Spinal cord (tissue), 10 donors: ENCODE data around the gene RESF1. TPM values are rescaled to one million over a fixed set of nuclear protein-coding genes. Genes with fewer than 3 reads are reported as not detected.

Source experiments
- DNase-seq, 6 donors: peaks; one replicate each; pipeline versions ENCODE4 v3.0.0 to v3.0.0-alpha.2; 2013 to 2015; ENCODE audit warnings: low spot score in 6 of 6, low read depth in 4 of 6
- H3K27ac ChIP-seq: one replicate; pipeline ENCODE4 v1.5.1; 2013; ENCODE audit warnings: low read depth, low read length, control low read depth
- H3K27me3 ChIP-seq: one replicate; pipeline ENCODE4 v1.6.1; 2013; ENCODE audit warnings: low read length; ENCODE audit not compliant: control insufficient read depth, insufficient read depth
- H3K36me3 ChIP-seq: one replicate; pipeline ENCODE4 v1.6.1; 2013; ENCODE audit warnings: low read length; ENCODE audit not compliant: control insufficient read depth, insufficient read depth
- H3K4me1 ChIP-seq: one replicate; pipeline ENCODE4 v1.6.1; 2013; ENCODE audit warnings: low read length; ENCODE audit not compliant: control insufficient read depth, insufficient read depth
- H3K4me3 ChIP-seq: one replicate; pipeline ENCODE4 v1.5.1; 2013; ENCODE audit warnings: low read depth, low read length, control low read depth
- H3K9me3 ChIP-seq: one replicate; pipeline ENCODE4 v1.6.1; 2013; ENCODE audit warnings: low read length; ENCODE audit not compliant: control insufficient read depth, insufficient read depth
- WGBS: methylation state at CpG from one replicate; pipeline ENCODE4 v1.1.5; 2013; ENCODE audit warnings: missing lambda C conversion rate; ENCODE audit not compliant: insufficient coverage; 5-methylcytosine and 5-hydroxymethylcytosine counted together
- polyA plus RNA-seq, 2 donors: library from polyadenylated mRNA; unstranded; fragments of 120-200 nt; gene quantifications; one replicate each; pipeline ENCODE4 v1.2.1, GENCODE V29; 2013; ENCODE audit not compliant: insufficient read length in 2 of 2
- total RNA-seq, 2 donors: library from RNA; depleted of rRNA in 1 of 2; stranded (reverse); fragments of 120-200 nt in 1 of 2; fragments of >200 nt in 1 of 2; gene quantifications; one replicate each; pipeline versions ENCODE4 v1.2.3 to v1.2.4, GENCODE V29; 2013 to 2014
- donor health status: healthy.

Gene RESF1
- total and polyA plus RNA-seq, 4 donors: 19.8 to 42.5 (median 27.5) TPM

DNA sequence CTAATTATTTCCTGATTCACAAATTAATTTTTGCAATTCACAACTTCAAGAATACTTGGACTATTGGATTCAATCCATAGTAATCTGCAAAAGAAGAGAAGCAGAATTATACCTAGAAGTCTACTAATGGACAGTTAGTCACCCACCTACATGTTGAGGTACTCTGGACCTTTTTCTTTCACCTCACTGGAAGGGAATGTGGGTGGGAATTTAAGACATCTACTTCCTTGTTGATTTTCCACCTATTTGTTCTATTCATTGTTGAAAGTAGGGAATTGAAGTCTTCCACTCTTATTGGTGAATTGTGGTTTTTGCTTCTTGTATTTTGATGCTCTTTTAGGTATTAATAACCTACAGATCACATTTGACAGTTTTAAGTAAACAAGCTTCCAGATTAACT lies 11.0 kb downstream of the RESF1 start:
- Histone ChIP-seq H3K27ac (no peak overlapping the region), H3K4me3 (no peak overlapping the region), H3K36me3 (peaks cover 19% of the 10 kb centered on the region), H3K27me3 (no peaks in the 10 kb centered on the region), H3K9me3 (no peaks in the 10 kb centered on the region), H3K4me1 (no peaks in the 10 kb centered on the region)
- no peak for DNase-seq

DNA sequence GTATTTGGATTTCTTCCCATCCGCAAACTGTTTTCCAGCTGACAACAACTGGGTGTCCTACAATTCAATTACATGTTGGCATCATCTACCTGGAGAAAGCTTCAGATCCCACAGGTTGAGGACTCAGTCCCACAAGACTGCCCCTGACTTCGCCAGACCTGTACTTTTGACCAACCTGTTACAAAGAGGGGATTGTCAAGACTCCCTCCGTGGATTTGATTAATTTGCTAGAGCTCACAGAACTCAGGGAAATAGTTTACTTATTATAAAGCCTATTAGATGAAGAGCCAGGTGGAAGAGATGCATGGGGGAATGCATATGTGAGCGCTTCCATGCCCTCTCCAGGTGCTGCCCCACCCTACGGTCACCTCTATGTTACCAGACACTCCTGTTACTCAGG lies 14.6 kb downstream of the RESF1 start:
- no peak for DNase-seq
- Histone ChIP-seq H3K36me3 (peaks cover 24% of the 10 kb centered on the region), H3K4me3 (no peak overlapping the region), H3K27me3 (no peaks in the 10 kb centered on the region), H3K4me1 (no peaks in the 10 kb centered on the region), H3K27ac (no peak overlapping the region), H3K9me3 (peaks cover 7% of the 10 kb centered on the region)
- 95% methylated on average over 2 of the region's 5 CpGs for WGBS

DNA sequence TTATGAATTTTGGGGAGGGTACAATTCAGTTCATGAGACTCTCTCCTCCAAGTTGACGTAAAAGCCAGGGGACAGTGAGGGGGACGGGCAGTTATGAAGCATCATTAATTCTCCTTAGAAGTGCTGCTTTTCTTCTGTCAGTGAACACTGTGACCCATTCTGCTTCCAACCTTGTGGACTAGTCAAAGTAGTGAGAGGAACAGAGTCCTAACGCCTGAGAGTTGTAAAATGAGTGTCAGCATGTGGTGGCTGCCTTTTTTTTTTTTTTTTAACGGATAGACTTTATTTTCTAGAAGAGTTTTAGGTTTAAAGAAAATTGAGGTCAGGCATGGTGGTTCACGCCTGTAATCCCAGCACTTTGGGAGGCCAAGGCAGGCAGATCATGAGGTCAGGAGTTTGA lies 15.5 kb downstream of the RESF1 start:
- 100% methylated on average over 4 of the region's 5 CpGs for WGBS
- peaks cover 27% of the 10 kb centered on the region for H3K36me3 ChIP-seq

DNA sequence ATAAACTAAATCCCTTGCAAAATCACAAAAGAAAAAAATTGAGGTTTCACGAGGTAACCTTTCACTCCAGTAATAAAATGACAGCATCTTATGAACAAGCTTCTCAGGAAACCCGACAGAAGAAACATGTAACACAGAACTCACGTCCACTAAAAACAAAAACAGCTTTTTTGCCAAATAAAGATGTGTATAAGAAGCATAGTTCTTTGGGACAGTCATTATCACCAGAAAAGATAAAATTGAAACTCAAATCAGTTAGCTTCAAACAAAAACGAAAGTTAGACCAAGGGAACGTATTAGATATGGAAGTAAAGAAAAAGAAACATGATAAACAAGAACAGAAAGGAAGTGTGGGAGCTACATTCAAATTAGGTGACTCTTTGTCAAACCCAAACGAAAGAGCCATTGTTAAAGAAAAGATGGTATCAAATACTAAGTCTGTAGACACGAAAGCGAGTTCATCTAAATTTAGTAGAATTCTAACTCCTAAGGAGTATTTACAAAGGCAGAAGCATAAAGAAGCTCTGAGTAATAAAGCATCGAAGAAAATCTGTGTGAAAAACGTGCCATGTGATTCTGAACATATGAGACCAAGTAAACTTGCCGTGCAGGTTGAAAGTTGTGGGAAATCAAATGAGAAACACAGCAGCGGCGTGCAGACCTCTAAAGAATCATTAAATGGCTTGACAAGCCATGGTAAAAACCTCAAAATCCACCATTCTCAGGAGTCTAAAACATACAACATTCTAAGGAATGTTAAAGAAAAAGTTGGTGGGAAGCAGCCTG lies 25.8 kb downstream of the RESF1 start:
- WGBS: 90% methylated on average over 4 of the region's 13 CpGs
- DNase-seq: no peak

More for the DNA sequence above, 15.5 kb downstream of the RESF1 start:
- no peaks in the 10 kb centered on the region for H3K27me3 ChIP-seq
- no peak overlapping the region for H3K27ac ChIP-seq
- no peaks in the 10 kb centered on the region for H3K4me1 ChIP-seq
- H3K4me3 ChIP-seq: no peak overlapping the region
- peaks cover 7% of the 10 kb centered on the region for H3K9me3 ChIP-seq
- no peak for DNase-seq

DNA sequence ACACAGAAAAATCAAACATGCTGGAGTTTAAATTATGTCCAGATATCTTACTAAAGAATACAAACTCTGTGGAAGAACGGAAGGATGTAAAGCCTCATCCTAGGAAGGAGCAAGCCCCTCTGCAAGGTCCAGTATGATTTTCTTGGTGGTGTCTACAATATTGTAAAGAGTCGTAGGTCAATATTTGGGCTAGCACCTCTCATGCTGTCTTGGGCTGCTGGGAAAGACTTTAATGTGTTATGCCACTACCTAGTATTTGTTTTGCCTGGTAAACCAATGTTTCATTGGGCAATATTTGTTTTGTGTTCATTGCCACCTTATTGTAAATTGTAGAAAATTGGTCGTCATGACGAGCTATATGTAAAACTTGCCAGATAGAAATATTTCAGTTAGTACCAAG lies 26.6 kb downstream of the RESF1 start:
- H3K4me1 ChIP-seq: no peaks in the 10 kb centered on the region
- H3K27ac ChIP-seq: no peak overlapping the region
- no peak overlapping the region for H3K4me3 ChIP-seq
- 100% methylated on average over 2 of the region's 4 CpGs for WGBS
- H3K36me3 ChIP-seq: peaks cover 16% of the 10 kb centered on the region
- DNase-seq: no peak
- no peaks in the 10 kb centered on the region for H3K27me3 ChIP-seq
- no peaks in the 10 kb centered on the region for H3K9me3 ChIP-seq

More for the DNA sequence above, 25.8 kb downstream of the RESF1 start:
- no peaks in the 10 kb centered on the region for H3K4me1 ChIP-seq
- H3K9me3 ChIP-seq: no peaks in the 10 kb centered on the region
- peaks cover 10% of the 10 kb centered on the region for H3K36me3 ChIP-seq
- H3K27me3 ChIP-seq: no peaks in the 10 kb centered on the region
- H3K27ac ChIP-seq: no peak overlapping the region
- H3K4me3 ChIP-seq: no peak overlapping the region

DNA sequence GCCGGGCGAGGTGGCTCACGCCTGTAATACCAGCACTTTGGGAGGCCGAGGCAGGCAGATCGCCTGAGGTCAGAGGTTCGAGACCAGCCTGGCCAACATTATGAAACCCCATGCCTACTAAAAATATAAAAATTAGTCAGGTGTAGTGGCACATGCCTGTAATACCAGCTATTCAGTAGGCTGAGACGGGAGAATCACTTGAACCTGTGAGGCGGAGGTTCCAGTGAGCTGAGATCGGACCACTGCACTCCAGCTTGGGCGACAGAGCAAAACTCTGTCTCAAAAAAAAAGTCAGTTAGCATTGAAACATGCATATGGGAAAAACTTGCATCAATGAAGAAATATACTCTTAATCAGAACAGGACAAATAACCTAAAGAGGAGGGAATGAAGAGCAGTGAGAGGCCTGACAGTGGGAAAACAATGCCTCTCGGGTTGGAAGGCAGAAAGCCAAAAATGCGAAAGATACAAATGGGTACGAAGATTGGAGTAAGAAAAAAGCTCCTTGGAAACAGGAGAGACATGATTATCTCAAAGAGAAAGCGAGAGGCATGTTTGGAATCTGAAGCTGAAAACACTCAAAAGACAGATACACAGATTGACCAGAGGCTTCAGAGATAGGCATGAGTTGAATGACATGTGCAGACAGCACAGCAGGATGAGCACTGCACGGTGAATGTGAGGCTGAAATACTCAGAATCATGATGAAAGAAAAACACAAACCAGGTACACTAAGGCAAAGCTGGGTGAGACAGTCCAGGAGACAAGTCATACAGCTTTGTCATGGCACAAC lies 30.6 kb downstream of the RESF1 start:
- peaks cover 19% of the 10 kb centered on the region for H3K36me3 ChIP-seq

DNA sequence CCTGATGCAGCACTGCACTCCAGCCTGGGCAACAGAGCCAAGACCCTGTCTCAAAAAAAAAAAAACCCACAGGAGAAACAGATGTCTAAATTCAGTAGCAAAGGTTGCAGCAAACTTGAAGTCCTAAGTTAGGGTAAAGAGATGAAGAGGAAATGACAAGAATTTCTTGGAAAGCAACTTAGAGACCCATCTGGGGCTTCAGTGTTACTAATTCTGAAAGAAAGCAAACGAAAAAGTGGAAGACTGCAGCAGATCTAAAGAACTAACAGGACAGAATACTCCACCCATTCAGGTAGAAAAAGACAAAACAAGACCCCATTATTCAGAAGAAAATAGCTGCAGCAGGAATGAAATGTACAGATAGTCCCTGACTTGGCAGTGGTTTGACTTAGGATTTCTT lies 31.9 kb downstream of the RESF1 start:
- DNase-seq: no peak
- Histone ChIP-seq H3K27me3 (no peaks in the 10 kb centered on the region), H3K4me1 (no peaks in the 10 kb centered on the region), H3K4me3 (no peak overlapping the region), H3K36me3 (peaks cover 29% of the 10 kb centered on the region), H3K27ac (no peak overlapping the region), H3K9me3 (no peaks in the 10 kb centered on the region)
- no CpG with 5 or more reads among the region's 1 CpG for WGBS

More for the DNA sequence above, 30.6 kb downstream of the RESF1 start:
- DNase-seq: peak in 1 of 6 donors; percentile 8
- Histone ChIP-seq H3K9me3 (no peaks in the 10 kb centered on the region), H3K4me1 (no peaks in the 10 kb centered on the region), H3K27me3 (no peaks in the 10 kb centered on the region), H3K4me3 (no peak overlapping the region), H3K27ac (no peak overlapping the region)
- 83% methylated on average over 9 of the region's 15 CpGs for WGBS

DNA sequence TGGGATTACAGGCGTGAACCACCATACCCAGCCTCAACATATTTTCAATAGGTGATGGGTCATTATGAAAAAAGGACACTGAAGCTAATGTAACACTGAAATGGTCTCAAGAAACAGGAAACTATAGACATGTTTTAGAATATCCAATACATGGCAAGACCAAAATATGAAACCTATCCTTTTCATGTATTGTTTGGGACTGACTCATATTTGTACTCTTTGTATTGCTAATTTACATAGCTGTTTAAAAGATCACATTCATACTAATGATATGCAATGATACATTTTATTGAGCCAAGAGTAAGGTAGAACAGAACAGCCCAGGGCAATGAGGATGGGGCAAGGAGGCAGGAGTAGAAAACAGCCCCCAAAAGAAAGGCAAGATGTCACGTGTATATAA lies 32.6 kb downstream of the RESF1 start:
- Histone ChIP-seq H3K27me3 (no peaks in the 10 kb centered on the region), H3K9me3 (no peaks in the 10 kb centered on the region), H3K4me3 (no peak overlapping the region), H3K36me3 (peaks cover 31% of the 10 kb centered on the region), H3K4me1 (no peaks in the 10 kb centered on the region), H3K27ac (no peak overlapping the region)
- no CpG with 5 or more reads among the region's 2 CpGs for WGBS
- no peak for DNase-seq

DNA sequence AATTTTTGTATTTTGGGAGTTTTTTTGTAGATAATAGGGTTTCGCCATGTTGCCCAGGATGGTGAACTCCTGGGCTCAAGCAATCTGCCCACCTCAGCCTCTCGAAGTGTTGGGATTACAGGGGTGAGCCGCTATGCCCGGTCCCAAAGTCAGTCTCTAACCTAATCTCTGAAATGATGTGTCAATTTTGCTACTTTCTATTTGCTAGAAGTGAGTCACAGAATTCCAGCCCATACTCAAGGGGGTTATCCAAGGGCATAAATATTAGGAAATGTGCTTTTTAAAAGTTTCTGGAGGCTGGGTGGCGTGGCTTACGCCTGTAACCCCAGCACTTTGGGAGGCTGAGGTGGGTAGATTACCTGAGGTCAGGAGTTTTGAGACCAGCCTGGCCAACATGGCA lies 40.5 kb downstream of the RESF1 start:
- Histone ChIP-seq H3K4me3 (no peak overlapping the region), H3K27ac (no peak overlapping the region), H3K27me3 (no peaks in the 10 kb centered on the region), H3K36me3 (peaks cover 43% of the 10 kb centered on the region), H3K4me1 (no peaks in the 10 kb centered on the region), H3K9me3 (peaks cover 1% of the 10 kb centered on the region)
- WGBS: 100% methylated on average over 2 of the region's 6 CpGs
- DNase-seq: no peak
